ENCODE measurements around the gene TMEM269.

The TMEM269 gene

DNA sequence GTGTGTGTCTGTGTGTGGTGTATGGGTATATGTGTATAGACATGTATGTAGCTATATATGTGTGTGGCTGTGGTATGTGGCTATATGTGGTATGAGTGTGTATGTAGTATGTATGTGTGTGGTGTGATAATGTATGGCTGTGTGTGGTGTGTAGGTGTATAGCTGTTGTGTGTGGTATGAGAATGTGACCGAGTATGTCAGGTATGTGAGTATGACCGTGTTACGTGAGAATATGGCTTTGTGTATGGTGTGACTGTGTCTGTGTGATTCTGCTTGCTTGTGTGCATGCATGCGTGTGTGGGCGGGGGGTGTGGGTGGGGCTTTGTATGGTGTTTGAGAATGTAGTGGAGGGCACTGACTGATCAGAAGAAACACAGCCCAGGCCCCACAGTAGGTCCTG is 65.2 kb downstream of the TMEM269 start:
- Histone ChIP-seq H3K4ac (ENCODE audit: low read depth, low read length) (no peak overlapping the region), H3K79me2 (ENCODE audit: control insufficient read depth, insufficient read depth, low read length) (peaks cover 11% of the 10 kb centered on the region), H2BK120ac (ENCODE audit: low read depth, low read length) (no peak overlapping the region), H3K18ac (ENCODE audit: low read length) (no peak overlapping the region), H3K79me1 (ENCODE audit: low read length) (peaks cover 13% of the 10 kb centered on the region), H3K4me2 (ENCODE audit: low read length) (no peak overlapping the region), H2BK15ac (replicated peaks; ENCODE audit: low read depth) (no peak overlapping the region), H3K27me3 (ENCODE audit: insufficient read depth, low read length, poor library complexity) (no peaks in the 10 kb centered on the region), H2BK5ac (ENCODE audit: low read length) (no peak overlapping the region), H3K4me3 (ENCODE audit: low read length) (no peak overlapping the region), H2AK5ac (ENCODE audit: low read length) (no peak overlapping the region), H4K5ac (ENCODE audit: low read length) (no peak overlapping the region), H3K56ac (ENCODE audit: low read length) (no peak overlapping the region), H3K36me3 (ENCODE audit: control insufficient read depth, insufficient read depth, low read length) (peaks cover 2% of the 10 kb centered on the region), H4K8ac (ENCODE audit: low read depth, low read length) (no peak overlapping the region), H3K23ac (ENCODE audit: low read length) (no peak overlapping the region), H3K4me1 (ENCODE audit: control insufficient read depth, low read depth, low read length) (peaks cover 7% of the 10 kb centered on the region), H3K9ac (ENCODE audit: low read length) (no peak overlapping the region), H3K27ac (ENCODE audit: low read depth, low read length) (no peak overlapping the region)
- no peak for DNase-seq
- no CpG with 5 or more reads among the region's 5 CpGs for WGBS (ENCODE audit: extremely low coverage, insufficient coverage, low lambda C conversion rate)

Measured in mesendoderm (in vitro differentiated cells).